LNCAP (cell line): Measurements from ENCODE around the gene YIPF5.

ENCODE experiments used
- CTCF ChIP-seq: fragments of 450-650 bp; IDR thresholded peaks from 2 replicates; pipeline ENCODE4 v1.5.1; 2017; ENCODE audit warnings: mild to moderate bottlenecking

The YIPF5 gene

DNA sequence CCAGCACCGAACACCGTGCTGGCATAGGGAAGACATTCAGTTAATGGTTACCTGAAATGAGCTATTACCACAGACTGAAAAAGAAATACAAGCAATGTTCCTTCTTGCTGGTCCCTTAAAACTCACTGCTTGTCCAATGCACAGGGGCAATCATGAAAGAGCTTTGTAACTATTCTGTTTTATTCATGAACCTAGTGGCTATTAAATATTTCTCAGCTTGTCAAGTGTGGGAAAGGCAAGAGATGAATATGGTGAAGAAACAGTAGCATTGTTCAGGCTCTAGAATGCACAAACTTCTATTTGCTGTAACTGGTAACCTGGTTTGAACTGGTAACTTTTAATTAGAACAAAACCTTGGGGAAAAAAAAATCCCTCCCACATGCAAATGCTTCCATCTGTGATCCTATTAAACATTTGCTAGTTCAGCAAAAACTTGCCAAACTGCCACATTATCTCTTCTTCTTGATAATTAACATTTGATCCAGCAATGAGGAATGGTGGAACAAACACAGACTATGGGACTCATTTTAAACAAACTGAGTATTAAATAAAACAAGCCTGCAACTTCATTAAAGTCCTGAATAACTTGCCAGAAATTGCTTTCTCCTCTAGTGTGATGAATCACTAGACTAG is 36.1 kb downstream of the YIPF5 start:
- no peak for TF ChIP-seq CTCF

DNA sequence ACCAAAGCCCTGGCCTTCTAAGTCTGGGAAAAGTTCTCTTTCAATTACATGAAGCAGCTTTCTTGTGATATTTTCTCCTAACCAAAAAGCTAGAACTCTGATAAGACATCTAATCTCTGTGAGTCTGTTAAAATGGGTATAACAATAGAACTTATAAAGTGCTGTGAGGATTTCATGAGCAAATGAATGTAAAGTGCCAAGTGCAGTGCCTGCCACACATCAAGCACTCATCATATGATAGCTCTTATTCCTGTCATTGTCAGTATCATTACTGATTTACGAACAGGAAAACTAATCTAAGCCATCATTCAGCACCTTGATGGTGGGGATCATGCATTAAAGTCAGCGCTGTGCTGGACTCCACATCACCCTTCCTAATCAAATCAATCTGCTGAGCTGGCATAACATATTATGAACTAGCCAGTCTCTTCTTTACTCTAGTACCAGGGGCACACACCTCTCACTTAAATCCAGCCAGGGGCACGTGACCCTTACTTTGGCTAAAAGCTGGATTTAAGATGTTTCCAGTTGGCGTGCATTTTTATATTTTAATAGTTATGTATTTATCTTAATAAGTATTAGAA is 37.3 kb downstream of the YIPF5 start:
- no peak for TF ChIP-seq CTCF

GRCh38 chr5:144131261-144131660 is 39.2 kb downstream of the YIPF5 start:
- no peak for TF ChIP-seq CTCF

- no peak for TF ChIP-seq CTCF
These were observed 40.2 kb downstream of the YIPF5 start for GRCh38 chr5:144130306-144130705.

DNA sequence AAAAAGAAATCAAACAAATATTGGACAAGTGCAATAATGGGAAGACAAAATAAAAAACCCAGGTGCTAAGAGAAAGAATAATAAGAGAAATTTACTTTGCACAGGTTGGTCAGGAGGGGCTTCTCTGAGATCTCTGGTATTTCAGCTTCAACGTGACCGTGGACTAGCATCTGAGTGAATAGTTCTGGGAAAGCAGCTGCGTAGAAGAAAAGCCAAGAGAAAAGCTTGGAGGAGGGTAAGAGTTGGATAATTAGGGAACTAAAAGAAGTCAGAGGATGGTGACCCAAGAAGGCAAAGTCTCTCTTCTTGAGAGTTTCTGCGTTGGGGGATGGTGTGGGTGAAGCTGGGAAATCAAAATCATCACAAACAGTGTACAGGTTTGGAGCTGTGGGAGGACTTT is 41.6 kb downstream of the YIPF5 start:
- TF ChIP-seq CTCF = no peak

DNA sequence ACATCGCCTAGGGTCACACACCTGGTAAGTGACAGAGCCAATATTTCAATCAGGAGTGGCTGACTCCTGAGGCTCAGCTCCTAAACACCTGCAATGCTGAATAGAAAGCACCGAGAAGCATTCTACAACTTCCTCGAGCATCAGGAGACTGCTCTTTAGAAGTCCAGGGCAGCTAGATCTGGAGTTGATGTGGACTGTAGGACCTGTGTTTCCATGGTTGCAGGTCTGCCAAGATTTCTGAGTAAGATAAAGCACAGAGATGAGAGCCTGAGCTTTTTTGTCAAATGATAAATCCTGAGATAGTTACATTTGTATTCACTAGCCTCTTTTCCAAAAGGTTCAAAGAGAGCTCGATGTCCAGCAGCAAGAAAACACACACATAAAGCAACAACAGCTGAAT is 43.8 kb downstream of the YIPF5 start:
- TF ChIP-seq CTCF = no peak

GRCh38 chr5:144125163-144125726 is 45.2 kb downstream of the YIPF5 start:
- TF ChIP-seq CTCF = no peak
